ENCODE results near the gene NUP98. TPM values are rescaled to one million over a fixed set of nuclear protein-coding genes. Genes with fewer than 3 reads are reported as not detected.

The NUP98 gene
- total RNA-seq, 4 donors from 2014 or later = 73.8 to 205 (median 110) TPM

DNA sequence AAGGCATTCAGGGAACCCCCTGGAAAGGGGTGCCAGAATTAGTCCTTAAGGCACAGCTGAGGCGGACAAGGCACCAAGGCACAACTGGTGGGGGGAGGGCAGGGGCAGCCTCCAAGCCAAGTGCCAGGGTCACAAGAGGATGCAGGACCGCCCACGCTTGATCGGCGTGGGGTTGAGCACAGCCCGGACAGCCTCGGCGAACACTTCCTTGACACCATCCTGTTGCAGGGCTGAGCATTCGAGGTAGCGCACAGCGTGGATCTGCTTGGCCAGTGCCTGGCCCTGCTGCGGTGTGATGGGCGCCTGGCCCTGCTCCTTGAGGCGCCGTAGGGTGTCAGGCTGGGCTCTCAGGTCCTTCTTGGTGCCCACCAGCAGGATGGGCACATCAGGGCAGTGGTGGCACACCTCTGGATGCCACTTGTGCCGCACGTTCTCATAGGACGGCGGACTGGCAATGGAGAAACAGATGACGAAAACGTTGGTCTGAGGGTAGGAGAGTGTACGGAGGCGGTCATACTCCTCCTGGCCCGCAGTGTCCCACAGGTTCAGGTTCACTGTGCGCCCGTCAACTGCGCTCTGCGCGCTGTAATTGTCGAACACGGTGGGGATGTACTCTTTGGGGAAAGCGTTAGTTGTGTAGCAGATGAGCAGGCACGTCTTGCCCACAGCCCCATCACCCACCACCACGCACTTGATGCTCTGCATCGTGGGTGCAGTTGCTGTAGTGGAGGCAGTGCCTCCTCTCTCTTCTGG is 30.3 kb upstream of the NUP98 start:
- DNase-seq (ENCODE audit: low spot score) (no peak), ATAC-seq (ENCODE audit: low FRiP score) (no peak)
- TF ChIP-seq, protein P1, sequence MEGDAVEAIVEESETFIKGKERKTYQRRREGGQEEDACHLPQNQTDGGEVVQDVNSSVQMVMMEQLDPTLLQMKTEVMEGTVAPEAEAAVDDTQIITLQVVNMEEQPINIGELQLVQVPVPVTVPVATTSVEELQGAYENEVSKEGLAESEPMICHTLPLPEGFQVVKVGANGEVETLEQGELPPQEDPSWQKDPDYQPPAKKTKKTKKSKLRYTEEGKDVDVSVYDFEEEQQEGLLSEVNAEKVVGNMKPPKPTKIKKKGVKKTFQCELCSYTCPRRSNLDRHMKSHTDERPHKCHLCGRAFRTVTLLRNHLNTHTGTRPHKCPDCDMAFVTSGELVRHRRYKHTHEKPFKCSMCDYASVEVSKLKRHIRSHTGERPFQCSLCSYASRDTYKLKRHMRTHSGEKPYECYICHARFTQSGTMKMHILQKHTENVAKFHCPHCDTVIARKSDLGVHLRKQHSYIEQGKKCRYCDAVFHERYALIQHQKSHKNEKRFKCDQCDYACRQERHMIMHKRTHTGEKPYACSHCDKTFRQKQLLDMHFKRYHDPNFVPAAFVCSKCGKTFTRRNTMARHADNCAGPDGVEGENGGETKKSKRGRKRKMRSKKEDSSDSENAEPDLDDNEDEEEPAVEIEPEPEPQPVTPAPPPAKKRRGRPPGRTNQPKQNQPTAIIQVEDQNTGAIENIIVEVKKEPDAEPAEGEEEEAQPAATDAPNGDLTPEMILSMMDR (IDR thresholded peaks at IDR 0.05) = no peak

DNA sequence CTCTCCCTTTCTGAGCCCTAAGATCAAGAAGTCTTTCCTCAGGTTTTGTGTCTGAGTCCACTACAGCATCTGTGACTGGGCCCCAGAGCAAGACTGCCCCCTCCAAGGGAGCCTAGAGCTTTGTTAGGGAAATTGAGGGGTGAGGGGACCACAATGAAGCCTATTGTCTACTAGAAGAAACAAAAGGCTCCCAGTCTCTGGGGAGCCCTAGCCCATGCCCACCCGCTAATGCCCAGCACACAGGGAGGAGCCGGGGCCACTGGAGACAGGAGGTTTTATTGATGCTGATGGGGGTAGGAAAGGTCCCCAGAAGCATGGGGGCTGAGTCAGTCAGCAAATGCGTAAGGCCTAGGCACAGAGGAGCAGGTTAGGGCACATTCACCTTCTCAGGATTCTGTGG is 29.4 kb upstream of the NUP98 start:
- no peak for DNase-seq (ENCODE audit: low spot score)
- TF ChIP-seq, protein P1 (IDR thresholded peaks at IDR 0.05) = no peak
- ATAC-seq (ENCODE audit: low FRiP score) = no peak

- ATAC-seq (ENCODE audit: low FRiP score) (no peak), DNase-seq (ENCODE audit: low spot score) (no peak)
- TF ChIP-seq, protein P1 (IDR thresholded peaks at IDR 0.05) = no peak
Observed at GRCh38 chr11:3825473-3826154, 28.3 kb upstream of the NUP98 start.

- TF ChIP-seq, protein P1 (IDR thresholded peaks at IDR 0.05) = peak in 1 of 3 donors; percentile 24
- ATAC-seq (ENCODE audit: low FRiP score) (no peak), DNase-seq (ENCODE audit: low spot score) (peak; percentile 55)
Observed at GRCh38 chr11:3824714-3825472, 27.5 kb upstream of the NUP98 start.

DNA sequence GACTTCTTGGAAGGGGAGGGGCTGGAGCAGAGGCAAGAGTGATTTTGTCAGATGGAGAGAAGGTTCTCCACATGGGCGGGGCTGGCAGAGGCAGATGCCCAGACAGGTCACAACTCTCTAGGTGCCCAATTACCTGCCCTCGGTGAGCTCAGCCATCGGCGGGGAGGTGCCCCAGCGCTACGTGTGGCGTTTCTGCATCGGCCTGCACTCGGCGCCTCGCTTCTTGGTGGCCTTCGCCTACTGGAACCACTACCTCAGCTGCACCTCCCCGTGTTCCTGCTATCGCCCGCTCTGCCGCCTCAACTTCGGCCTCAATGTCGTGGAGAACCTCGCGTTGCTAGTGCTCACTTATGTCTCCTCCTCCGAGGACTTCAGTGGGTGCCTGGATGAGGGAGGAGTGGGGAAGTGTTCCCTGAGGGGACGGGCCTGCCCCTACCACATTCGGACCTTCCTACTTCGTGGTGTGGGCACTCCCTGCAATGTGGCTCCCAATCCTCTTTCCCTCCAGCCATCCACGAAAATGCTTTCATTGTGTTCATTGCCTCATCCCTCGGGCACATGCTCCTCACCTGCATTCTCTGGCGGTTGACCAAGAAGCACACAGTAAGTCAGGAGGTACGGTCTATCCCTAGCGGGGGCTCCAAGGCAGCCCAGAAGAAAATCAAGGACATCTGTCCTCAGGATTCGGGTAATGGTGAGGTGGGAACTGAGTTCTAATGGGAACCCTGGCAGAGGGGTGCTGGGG is 26.6 kb upstream of the NUP98 start:
- DNase-seq (ENCODE audit: low spot score) = no peak
- ATAC-seq (ENCODE audit: low FRiP score) = no peak
- TF ChIP-seq, protein P1 (IDR thresholded peaks at IDR 0.05) = no peak

DNA sequence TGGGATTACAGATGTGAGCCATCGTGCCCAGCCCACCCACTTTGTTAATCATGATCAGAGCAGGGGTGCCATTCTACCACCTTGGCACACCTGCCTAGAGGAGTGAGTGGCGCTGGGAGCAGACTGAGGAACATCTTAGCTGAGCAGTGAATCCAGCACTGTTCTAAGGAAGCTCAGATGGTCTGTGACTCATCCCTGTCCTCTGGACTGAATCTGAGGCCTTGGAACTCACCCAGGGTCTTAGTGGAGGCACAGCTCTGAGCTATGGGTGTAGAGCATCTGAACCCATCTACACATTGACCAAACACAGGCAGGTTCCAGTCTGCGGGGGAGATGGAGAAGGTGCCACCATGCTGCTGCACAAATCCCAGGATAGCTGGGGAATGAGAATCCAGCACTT is 25.9 kb upstream of the NUP98 start:
- ATAC-seq (ENCODE audit: low FRiP score) (no peak), DNase-seq (ENCODE audit: low spot score) (no peak)
- TF ChIP-seq, protein P1 (IDR thresholded peaks at IDR 0.05) = no peak
